OCI-LY1 (cell line): ENCODE data around the gene SLC24A3.

Experiments
- CTCF ChIP-seq: fragments of 200-600 bp; sonication (generic), shearing (Covaris generic); IDR thresholded peaks from 2 replicates; pipeline ENCODE4 v1.5.1; 2017; ENCODE audit warnings: mild to moderate bottlenecking, antibody characterized with exemption, low read length, moderate library complexity, mixed read lengths
- EZH2 ChIP-seq: fragments of 200-600 bp; sonication (generic), shearing (Covaris generic); IDR thresholded peaks from 2 replicates; pipeline ENCODE4 v1.8.0; 2017; ENCODE audit warnings: borderline replicate concordance, mixed run types, mild to moderate bottlenecking, antibody characterized with exemption, low read length, moderate library complexity, mixed read lengths

GRCh38 chr20:19546648-19547047, 334.2 kb downstream of the SLC24A3 start:
- TF ChIP-seq CTCF: no peak
- no peak for TF ChIP-seq EZH2
